HG03039 (cell line): ENCODE results near the gene CEP72.
"Not testable (repeated sequence)": the region's sequence is repeated elsewhere in the genome, so short reads cannot be mapped to it uniquely, and the experiment has no call there.

Experiments
- ATAC-seq: cut with Tn5 transposase; IDR thresholded peaks from one replicate; pipeline ENCODE4 v1.9.1; 2021; ENCODE audit warnings: mild to moderate bottlenecking, moderate library complexity; ENCODE audit not compliant: unreplicated experiment

CEP72 gene

GRCh38 chr5:595285-595875 lies 16.8 kb upstream of the CEP72 start:
- ATAC-seq, result no peak

- ATAC-seq, result no peak
Observed at GRCh38 chr5:597871-598563, 14.1 kb upstream of the CEP72 start.

- ATAC-seq, result no peak
Observed at GRCh38 chr5:598564-598890, 13.6 kb upstream of the CEP72 start.

- ATAC-seq, result no peak
Observed at GRCh38 chr5:600886-601541, 11.1 kb upstream of the CEP72 start.

GRCh38 chr5:601771-602465 lies 10.2 kb upstream of the CEP72 start:
- no peak for ATAC-seq

- no peak for ATAC-seq
Observed at GRCh38 chr5:602466-603035, 9.6 kb upstream of the CEP72 start.

GRCh38 chr5:603081-603998 lies 8.8 kb upstream of the CEP72 start:
- no peak for ATAC-seq

- ATAC-seq, result no peak
Observed at GRCh38 chr5:604391-604831, 7.7 kb upstream of the CEP72 start.

GRCh38 chr5:605090-605489 lies 7.0 kb upstream of the CEP72 start:
- not testable (repeated sequence) for ATAC-seq

- ATAC-seq, result no peak
Observed at GRCh38 chr5:606061-606460, 6.1 kb upstream of the CEP72 start.

GRCh38 chr5:606526-607399 lies 5.4 kb upstream of the CEP72 start:
- no peak for ATAC-seq

GRCh38 chr5:607541-608428 lies 4.4 kb upstream of the CEP72 start:
- no peak for ATAC-seq

GRCh38 chr5:608429-609370 lies 3.4 kb upstream of the CEP72 start:
- ATAC-seq, result no peak

GRCh38 chr5:609506-609905 lies 2.6 kb upstream of the CEP72 start:
- ATAC-seq, result no peak

GRCh38 chr5:610011-610743 lies 2.0 kb upstream of the CEP72 start:
- no peak for ATAC-seq
